HepG2 (cell line): Measurements from ENCODE around the gene PARD3. TPM values are rescaled to one million over a fixed set of nuclear protein-coding genes. Genes with fewer than 3 reads are reported as not detected.

Experiments used
- ATAC-seq: fragments of 200-7000 bp; cut with Tn5 transposase; 3 replicates; pipeline ENCODE4 v1.9.1; 2020; ENCODE audit warnings: mild to moderate bottlenecking, moderate library complexity
- BruUV-seq: library from RNA; stranded (reverse); fragments of 400-500 nt; replicated peaks from 2 replicates; lab custom pipeline; 2021; lab: Mats Ljungman, UMichigan
- CTCF ChIA-PET: fragments of 300-600 bp; formaldehyde crosslinking; extraction: SDS; loops from one replicate; lab custom pipeline; 2021; ENCODE audit warnings: low total read pairs, inconsistent platforms, low intra/inter-chr PET ratio; lab: Yijun Ruan, JAX
- POLR2A ChIA-PET: fragments of 350-600 bp; sonication (Branson Sonifier 250); formaldehyde crosslinking; loops from one replicate; lab custom pipeline; 2020; ENCODE audit warnings: antibody characterized with exemption, inconsistent platforms; lab: Yijun Ruan, JAX
- DNase-seq: peaks from one replicate; pipeline ENCODE4 v3.0.0-alpha.2; 2015; ENCODE audit warnings: low spot score
- FAIRE-seq: peaks from 3 replicates; lab custom pipeline; 2011; peaks lifted over from hg19 to GRCh38; lab: Jason Lieb, UNC
- H2AFZ ChIP-seq: one replicate; pipeline ENCODE4 v1.6.1; 2011; ENCODE audit warnings: low read length, inconsistent platforms
- H3K27ac ChIP-seq: fragments of 300-600 bp; 3 replicates; pipeline ENCODE4 v1.8.0; 2011; ENCODE audit warnings: mixed run types, mild to moderate bottlenecking, mixed read lengths, low read length, inconsistent platforms; ENCODE audit not compliant: insufficient read depth; ENCODE audit errors: extremely low read length
- H3K27me3 ChIP-seq, 2 experiments: fragments of 200-600 bp in 1 of 2; 2 replicates in 1 of 2; 3 replicates in 1 of 2; pipeline versions ENCODE4 v1.6.0 to v1.8.0; 2011; ENCODE audit warnings: low read length in 2 of 2, mild to moderate bottlenecking in 2 of 2, moderate library complexity in 2 of 2, inconsistent platforms in 1 of 2; ENCODE audit not compliant: insufficient read depth in 2 of 2, control insufficient read depth in 1 of 2
- H3K36me3 ChIP-seq, 2 experiments: fragments of 200-600 bp in 1 of 2; replicated peaks in 1 of 2; 2 replicates in 1 of 2; 3 replicates in 1 of 2; pipeline versions ENCODE4 v1.5.1 to v1.8.0; 2011; ENCODE audit warnings: low read length in 2 of 2, inconsistent platforms in 1 of 2; ENCODE audit not compliant: insufficient read depth in 2 of 2, control insufficient read depth in 1 of 2
- H3K4me1 ChIP-seq: 2 replicates; pipeline ENCODE4 v1.5.1; 2012; ENCODE audit warnings: low read length, inconsistent platforms; ENCODE audit not compliant: insufficient read depth
- H3K4me2 ChIP-seq: 2 replicates; pipeline ENCODE4 v1.6.0; 2011; ENCODE audit warnings: low read depth, low read length, inconsistent platforms
- H3K4me3 ChIP-seq, 3 experiments: fragments of 200-600 bp in 1 of 3; sonication (generic), shearing (Covaris generic) in 1 of 3; replicated peaks in 1 of 3; 2 replicates each; pipeline ENCODE4 v1.5.1; 2011 to 2016; ENCODE audit warnings: low read length in 3 of 3, inconsistent platforms in 2 of 3, low read depth in 2 of 3, mild to moderate bottlenecking in 2 of 3, control low read depth in 1 of 3, mixed read lengths in 1 of 3; ENCODE audit not compliant: insufficient read depth in 1 of 3
- H3K79me2 ChIP-seq: one replicate; pipeline ENCODE4 v1.6.1; 2011; ENCODE audit warnings: low read length, inconsistent platforms; ENCODE audit not compliant: insufficient read depth
- H3K9ac ChIP-seq: 2 replicates; pipeline ENCODE4 v1.6.0; 2011; ENCODE audit warnings: mild to moderate bottlenecking, low read depth, low read length, inconsistent platforms; ENCODE audit not compliant: insufficient read depth
- H3K9me3 ChIP-seq: 2 replicates; pipeline ENCODE4 v1.5.1; 2012; ENCODE audit warnings: mild to moderate bottlenecking, low read length
- H4K20me1 ChIP-seq: 2 replicates; pipeline ENCODE4 v1.6.0; 2011; ENCODE audit warnings: inconsistent platforms, mild to moderate bottlenecking, low read length, moderate library complexity; ENCODE audit not compliant: insufficient read depth
- ATRX ChIP-seq: sonication (generic); formaldehyde crosslinking; IDR thresholded peaks from 2 replicates; pipeline ENCODE4 v1.4.0; 2020; ENCODE audit warnings: missing genetic modification reagents, borderline replicate concordance
- BCL6 ChIP-seq: IDR thresholded peaks from 2 replicates; pipeline ENCODE4 v1.6.1; 2016; ENCODE audit warnings: missing genetic modification reagents, missing compliant biosample characterization
- CBX2 ChIP-seq, 2 experiments: fragments of 200-600 bp in 1 of 2; sonication (generic); formaldehyde crosslinking in 1 of 2; IDR thresholded peaks; 2 replicates each; pipeline versions ENCODE4 v1.7.0 to v1.8.1; 2018 to 2022; ENCODE audit warnings: low read depth in 2 of 2, low read length in 1 of 2, mild to moderate bottlenecking in 1 of 2, missing genetic modification reagents in 1 of 2
- CHD4 ChIP-seq: fragments of 200-600 bp; sonication (generic); IDR thresholded peaks from 2 replicates; pipeline ENCODE4 v1.7.0; 2017; ENCODE audit warnings: mild to moderate bottlenecking, low read length, borderline replicate concordance
- CREM ChIP-seq, 2 experiments: sonication (generic) in 1 of 2; formaldehyde crosslinking in 1 of 2; IDR thresholded peaks; 2 replicates each; pipeline versions ENCODE4 v1.4.0 to v1.6.1; 2016 to 2020; ENCODE audit warnings: antibody characterized with exemption in 1 of 2, mild to moderate bottlenecking in 1 of 2, missing genetic modification reagents in 1 of 2
- DNMT3B ChIP-seq: conservative IDR thresholded peaks from 2 replicates; pipeline ENCODE4 v1.6.1; 2016; ENCODE audit warnings: missing biosample characterization, control low read depth
- FOXA1 ChIP-seq, 2 experiments: fragments of 450-650 bp in 1 of 2; sonication (generic) in 1 of 2; formaldehyde crosslinking in 1 of 2; IDR thresholded peaks; 2 replicates each; pipeline versions ENCODE4 v1.4.0 to v1.6.1; 2016 to 2020; ENCODE audit warnings: missing genetic modification reagents in 1 of 2
- GATA4 ChIP-seq: sonication (generic); IDR thresholded peaks from 2 replicates; pipeline ENCODE4 v1.6.1; 2016; ENCODE audit warnings: antibody characterized with exemption, low read depth, borderline replicate concordance
- MAFF ChIP-seq: IDR thresholded peaks from 2 replicates; pipeline ENCODE4 v1.6.1; 2011; ENCODE audit warnings: low read depth, low read length, improper control_type of control experiment
- MEF2D ChIP-seq: sonication (generic); formaldehyde crosslinking; IDR thresholded peaks from 2 replicates; pipeline ENCODE4 v1.5.1; 2020; ENCODE audit warnings: mild to moderate bottlenecking, missing genetic modification reagents
- RAD21 ChIP-seq: fragments of 450-650 bp; formaldehyde crosslinking; IDR thresholded peaks from 2 replicates; pipeline ENCODE4 v1.5.0; 2020; ENCODE audit warnings: mild to moderate bottlenecking
- SALL1 ChIP-seq: sonication (generic); formaldehyde crosslinking; IDR thresholded peaks from 2 replicates; pipeline ENCODE4 v1.8.0; 2022; ENCODE audit warnings: mild to moderate bottlenecking, missing genetic modification reagents
- SALL2 ChIP-seq: sonication (generic); formaldehyde crosslinking; IDR thresholded peaks from 2 replicates; pipeline ENCODE4 v1.8.1; 2023; ENCODE audit warnings: mild to moderate bottlenecking, missing genetic modification reagents, inconsistent platforms
- TCF7L2 ChIP-seq: IDR thresholded peaks from 2 replicates; pipeline ENCODE4 v1.6.1; 2011; ENCODE audit warnings: mild to moderate bottlenecking, low read depth, low read length, moderate library complexity
- TEAD3 ChIP-seq: optimal IDR thresholded peaks from 2 replicates; pipeline ENCODE3; 2016; ENCODE audit warnings: borderline replicate concordance
- ZFP62 ChIP-seq: sonication (generic); formaldehyde crosslinking; IDR thresholded peaks from 2 replicates; pipeline ENCODE4 v1.4.0; 2020; ENCODE audit warnings: missing genetic modification reagents
- ZNF484 ChIP-seq: sonication (generic); formaldehyde crosslinking; IDR thresholded peaks from 2 replicates; pipeline ENCODE4 v1.5.1; 2020; ENCODE audit warnings: mild to moderate bottlenecking, low read depth, missing genetic modification reagents, borderline replicate concordance
- ZNF598 ChIP-seq: sonication (generic); formaldehyde crosslinking; IDR thresholded peaks from 2 replicates; pipeline ENCODE4 v1.5.1; 2020; ENCODE audit warnings: mild to moderate bottlenecking, missing genetic modification reagents, borderline replicate concordance
- ZNF614 ChIP-seq: IDR thresholded peaks from 2 replicates; pipeline ENCODE4 v1.6.1; 2018; ENCODE audit warnings: missing biosample characterization, missing genetic modification reagents, inconsistent platforms, borderline replicate concordance
- ZSCAN21 ChIP-seq: sonication (generic); formaldehyde crosslinking; IDR thresholded peaks from 2 replicates; pipeline ENCODE4 v1.8.0; 2022; ENCODE audit warnings: mild to moderate bottlenecking, missing genetic modification reagents, moderate library complexity, borderline replicate concordance
- ZSCAN31 ChIP-seq: sonication (generic); formaldehyde crosslinking; IDR thresholded peaks from 2 replicates; pipeline ENCODE4 v1.5.0; 2020; ENCODE audit warnings: low read depth, mild to moderate bottlenecking, missing genetic modification reagents
- ZZZ3 ChIP-seq: sonication (generic); formaldehyde crosslinking; IDR thresholded peaks from 2 replicates; pipeline ENCODE4 v1.4.0; 2020; ENCODE audit warnings: missing genetic modification reagents, mild to moderate bottlenecking, borderline replicate concordance
- WGBS: methylation state at CpG from one replicate; pipeline ENCODE4 v1.1.6; 2017; ENCODE audit warnings: low lambda C conversion rate; 5-methylcytosine and 5-hydroxymethylcytosine counted together
- in situ Hi-C: cut with HindIII; loops from 2 replicates; pipeline ENCODE4 v1.10.0; 2017; ENCODE audit warnings: low pct_unique_long_range_greater_than_20kb; ENCODE audit not compliant: extremely low pct_ligation_motif_present
- intact Hi-C: fragments of 100-400 bp; cut with micrococcal nuclease; formaldehyde crosslinking; loops from one replicate; pipeline ENCODE4 v1.10.0; 2022; ENCODE audit not compliant: unreplicated experiment
- polyA plus RNA-seq, 8 experiments: library from polyadenylated mRNA; depleted of rRNA in 3 of 8; stranded (reverse) in 7 of 8; unstranded in 1 of 8; fragments of >200 nt; fragmentation: Illumina TruSeq in 4 of 8; extraction: Trizol in 4 of 8; gene quantifications; 2 replicates each; pipeline versions ENCODE4 v1.2.1 to v1.2.3, GENCODE V29; 2011 to 2016; ENCODE audit warnings: low read depth in 4 of 8, missing spikeins in 1 of 8, mixed read lengths in 1 of 8; ENCODE audit not compliant: insufficient read depth in 1 of 8
- total RNA-seq, 5 experiments: library from RNA; depleted of rRNA; stranded (reverse); fragments of >200 nt; fragmentation: Illumina TruSeq; extraction: Trizol; gene quantifications; 2 replicates each; pipeline ENCODE4 v1.2.3, GENCODE V29; 2016; ENCODE audit warnings: low read depth in 1 of 5
- TF ChIP-seq, protein P1 (sequence below): IDR thresholded peaks from 2 replicates; pipeline ENCODE4 v1.6.1; 2016; ENCODE audit warnings: low read depth
- TF ChIP-seq, protein P2 (sequence below): sonication (generic); formaldehyde crosslinking; IDR thresholded peaks from 2 replicates; pipeline ENCODE4 v1.5.0; 2020; ENCODE audit warnings: missing genetic modification reagents

PARD3 gene
- total and polyA plus RNA-seq, 2 of the 13 experiments (the other 11 are each of a cell fraction or from before 2014, with no cell fraction given) = 40.9 to 60.0 TPM

- ATAC-seq (peak; percentile 44; the same call in 2 of the 3 replicates), FAIRE-seq (no peak), DNase-seq (peak; percentile 54)
- H3K4me1 ChIP-seq = peaks cover 69% of the 10 kb centered on the region
- H3K79me2 ChIP-seq = no peaks in the 10 kb centered on the region
- CTCF ChIA-PET = no interaction called here
- H3K27ac ChIP-seq = peak overlapping the region; percentile 22
- POLR2A ChIA-PET = no interaction called here
- no peak overlapping the region for H3K9ac ChIP-seq
- H2AFZ ChIP-seq = no peak overlapping the region
- H4K20me1 ChIP-seq = no peaks in the 10 kb centered on the region
- H3K4me2 ChIP-seq = 0 out of 2 replicates have a peak overlapping the region, but pooled peaks have one; percentile 23
- H3K36me3 ChIP-seq = no peaks in the 10 kb centered on the region
- in situ Hi-C loops = no loop called here
- H3K4me3 ChIP-seq = no peak overlapping the region
- no peaks in the 10 kb centered on the region for H3K27me3 ChIP-seq
- intact Hi-C loops = no loop called here
- no TSS peak for BruUV-seq
- 55% methylated on average over 7 of the region's 7 CpGs for WGBS
- H3K9me3 ChIP-seq = no peaks in the 10 kb centered on the region
- TF ChIP-seq FOXA1 (IDR thresholded peaks at IDR 0.05) (no peak), FOXA1 (CRISPR knock-in tag; IDR thresholded peaks at IDR 0.05) (peak; percentile 6; the same call in 1 of the 2 replicates), ZFP62 (CRISPR knock-in tag) (no peak), DNMT3B (CRISPR knock-in tag) (no peak), GATA4 (peak; percentile 68; the same call in 1 of the 2 replicates), ATRX (CRISPR knock-in tag) (no peak), CBX2 (IDR thresholded peaks at IDR 0.05; ENCODE audit: low read depth, low read length) (no peak), CBX2 (CRISPR knock-in tag; IDR thresholded peaks at IDR 0.05; ENCODE audit: low read depth) (no peak), MEF2D (CRISPR knock-in tag) (no peak), CHD4 (no peak), ZNF484 (no peak), MAFF (no peak), ZZZ3 (no peak), ZSCAN31 (CRISPR knock-in tag) (no peak), ZNF614 (CRISPR knock-in tag) (no peak), TEAD3 (CRISPR knock-in tag) (no peak), SALL2 (no peak), ZNF598 (no peak), CREM (IDR thresholded peaks at IDR 0.05) (peak; percentile 47; the same call in 1 of the 2 replicates), CREM (CRISPR knock-in tag; IDR thresholded peaks at IDR 0.05) (no peak), BCL6 (CRISPR knock-in tag) (peak; percentile 75), ZSCAN21 (peak; percentile 84), RAD21 (no peak), SALL1 (CRISPR knock-in tag) (0 out of 2 replicates have a peak, but pooled peaks have one; percentile 24), TCF7L2 (no peak)
- TF ChIP-seq, protein P1, sequence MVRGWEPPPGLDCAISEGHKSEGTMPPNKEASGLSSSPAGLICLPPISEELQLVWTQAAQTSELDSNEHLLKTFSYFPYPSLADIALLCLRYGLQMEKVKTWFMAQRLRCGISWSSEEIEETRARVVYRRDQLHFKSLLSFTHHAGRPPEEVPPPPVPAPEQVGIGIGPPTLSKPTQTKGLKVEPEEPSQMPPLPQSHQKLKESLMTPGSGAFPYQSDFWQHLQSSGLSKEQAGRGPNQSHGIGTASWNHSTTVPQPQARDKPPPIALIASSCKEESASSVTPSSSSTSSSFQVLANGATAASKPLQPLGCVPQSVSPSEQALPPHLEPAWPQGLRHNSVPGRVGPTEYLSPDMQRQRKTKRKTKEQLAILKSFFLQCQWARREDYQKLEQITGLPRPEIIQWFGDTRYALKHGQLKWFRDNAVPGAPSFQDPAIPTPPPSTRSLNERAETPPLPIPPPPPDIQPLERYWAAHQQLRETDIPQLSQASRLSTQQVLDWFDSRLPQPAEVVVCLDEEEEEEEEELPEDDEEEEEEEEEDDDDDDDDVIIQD (CRISPR knock-in tag) = no peak
- TF ChIP-seq, protein P2, sequence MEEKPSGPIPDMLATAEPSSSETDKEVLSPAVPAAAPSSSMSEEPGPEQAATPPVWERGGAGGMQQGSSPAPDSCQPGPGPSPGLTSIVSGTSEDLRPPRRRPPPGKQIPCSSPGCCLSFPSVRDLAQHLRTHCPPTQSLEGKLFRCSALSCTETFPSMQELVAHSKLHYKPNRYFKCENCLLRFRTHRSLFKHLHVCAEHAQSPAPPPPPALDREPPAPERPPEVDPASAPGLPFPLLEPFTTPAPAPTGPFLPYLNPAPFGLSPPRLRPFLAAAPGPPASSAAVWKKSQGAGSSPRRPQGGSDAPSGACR (CRISPR knock-in tag) = no peak
These were observed 611.0 kb downstream of the PARD3 start for GRCh38 chr10:34203966-34204630.
